ENCODE measurements around the gene TRIM62. TPM values are rescaled to one million over a fixed set of nuclear protein-coding genes. Genes with fewer than 3 reads are reported as not detected.
"Not testable (repeated sequence)": the region's sequence is repeated elsewhere in the genome, so short reads cannot be mapped to it uniquely, and the experiment has no call there.

TRIM62 gene
- total and polyA plus RNA-seq, 7 experiments from 2014 or later = 3.6 to 24.2 (median 18.4) TPM

GRCh38 chr1:33127001-33127823, 54.6 kb downstream of the TRIM62 start:
- H3K9me3 ChIP-seq (ENCODE audit: control insufficient read depth in 2 of 3, low read length in 3 of 3) = no peaks in the 10 kb centered on the region
- Mint-ChIP-seq H3K4me1 (peaks cover 24 to 60% (median 53%) of the 10 kb centered on the region in 7 donors), H3K27ac (peak overlapping the region; percentile 91 to 99 (median 96)), H3K36me3 (peaks cover 0 to 21% (median 12%) of the 10 kb centered on the region in 5 donors), H3K9me3 (peaks cover 0 to 5% (median 0%) of the 10 kb centered on the region in 11 donors), H3K4me3 (peak overlapping the region; percentile 87 to 99 (median 93)), H3K27me3 (peaks cover 0 to 3% (median 0%) of the 10 kb centered on the region in 5 donors)
- CTCF ChIA-PET = interaction anchor here (0.5 to 2.3 kb wide), 17 partner anchors 12 to 1483 kb away, joined by 3 to 13 read pairs (median 4); partner anchors contain the start of genes RBBP4, TRIM62 and ZBTB8OS
- intact Hi-C loops (cut with micrococcal nuclease) = loop anchor here (1.0 to 5.0 kb wide), 20 partner anchors 28 to 1485 kb away; partner anchors contain the start of genes AZIN2 (in 2 of the 2), S100PBP (in 2 of the 2), YARS1 (in 2 of the 2) and ZNF362 (in 2 of the 2)
- H3K36me3 ChIP-seq (ENCODE audit: control insufficient read depth in 2 of 3, insufficient read depth in 3 of 3, low read length in 3 of 3) = peaks cover 0 to 1% (median 0%) of the 10 kb centered on the region in 3 experiments
- POLR2A ChIA-PET = interaction anchor here (0.7 to 3.0 kb wide), 30 partner anchors 12 to 948 kb away, joined by 3 to 27 read pairs (median 3); partner anchors contain the start of genes AZIN2, BSDC1, RNF19B and S100PBP
- H3K4me1 ChIP-seq (ENCODE audit: control insufficient read depth in 2 of 2, insufficient read depth in 2 of 2, low read length in 2 of 2) = peaks cover 19 to 28% of the 10 kb centered on the region in 2 donors
- DNase-seq = peak; percentile 93 to 99 (median 98)
- H3K4me3 ChIP-seq (ENCODE audit: low read length) = peak overlapping the region; percentile 95
- peak; percentile 95 for ATAC-seq
- no peaks in the 10 kb centered on the region for H3K27me3 ChIP-seq (ENCODE audit: control insufficient read depth in 2 of 2, insufficient read depth in 2 of 2, low read length in 2 of 2)
- peak overlapping the region; percentile 88 for H3K27ac ChIP-seq (ENCODE audit: low read depth, low read length)

GRCh38 chr1:33126411-33127000, 55.3 kb downstream of the TRIM62 start:
- ChIA-PET CTCF (interaction anchor here (0.5 to 2.3 kb wide), 15 partner anchors 11 to 1483 kb away, joined by 3 to 13 read pairs (median 4); partner anchors contain the start of genes RBBP4, TRIM62 and ZBTB8OS), POLR2A (interaction anchor here (0.8 to 3.0 kb wide), 24 partner anchors 13 to 732 kb away, joined by 3 to 27 read pairs (median 5); partner anchors contain the start of genes AZIN2, BSDC1, RNF19B and S100PBP)
- H3K27me3 ChIP-seq (ENCODE audit: control insufficient read depth in 2 of 2, insufficient read depth in 2 of 2, low read length in 2 of 2) = no peaks in the 10 kb centered on the region
- H3K36me3 ChIP-seq (ENCODE audit: control insufficient read depth in 2 of 3, insufficient read depth in 3 of 3, low read length in 3 of 3) = no peaks in the 10 kb centered on the region
- no peak for DNase-seq
- H3K4me3 Mint-ChIP-seq = peak overlapping the region; percentile 87 to 99 (median 93)
- peaks cover 19 to 28% of the 10 kb centered on the region in 2 donors for H3K4me1 ChIP-seq (ENCODE audit: control insufficient read depth in 2 of 2, insufficient read depth in 2 of 2, low read length in 2 of 2)
- peak overlapping the region; percentile 95 for H3K4me3 ChIP-seq (ENCODE audit: low read length)
- intact Hi-C loops (cut with micrococcal nuclease) = loop anchor here (2.0 to 5.0 kb wide), 6 partner anchors 90 to 1484 kb away; partner anchors contain the start of genes AK2 (in 1 of the 2), PEF1 (in 1 of the 2), ZNF362 (in 1 of the 2) and ZSCAN20 (in 1 of the 2)
- H3K4me1 Mint-ChIP-seq = peaks cover 24 to 55% (median 50%) of the 10 kb centered on the region in 7 donors
- H3K27me3 Mint-ChIP-seq = peaks cover 0 to 3% (median 0%) of the 10 kb centered on the region in 5 donors
- peak overlapping the region; percentile 91 to 99 (median 96) for H3K27ac Mint-ChIP-seq
- peaks cover 0 to 21% (median 12%) of the 10 kb centered on the region in 5 donors for H3K36me3 Mint-ChIP-seq
- no peaks in the 10 kb centered on the region for H3K9me3 ChIP-seq (ENCODE audit: control insufficient read depth in 2 of 3, low read length in 3 of 3)
- H3K9me3 Mint-ChIP-seq = peaks cover 0 to 5% (median 0%) of the 10 kb centered on the region in 11 donors
- no peak for ATAC-seq
- peak overlapping the region; percentile 88 for H3K27ac ChIP-seq (ENCODE audit: low read depth, low read length)

GRCh38 chr1:33124647-33125046, 57.2 kb downstream of the TRIM62 start:
- H3K27ac Mint-ChIP-seq = peak overlapping the region in 1 of 9 donors; percentile 43
- H3K27me3 Mint-ChIP-seq; ATAC-seq; H3K36me3 ChIP-seq (ENCODE audit: control insufficient read depth in 2 of 3, insufficient read depth in 3 of 3, low read length in 3 of 3); H3K9me3 ChIP-seq (ENCODE audit: control insufficient read depth in 2 of 3, low read length in 3 of 3); H3K4me3 ChIP-seq (ENCODE audit: low read length); DNase-seq; H3K27ac ChIP-seq (ENCODE audit: low read depth, low read length); H3K9me3 Mint-ChIP-seq; H3K4me3 Mint-ChIP-seq; CTCF ChIA-PET; H3K27me3 ChIP-seq (ENCODE audit: control insufficient read depth in 2 of 2, insufficient read depth in 2 of 2, low read length in 2 of 2): not testable (repeated sequence)
- POLR2A ChIA-PET = interaction anchor here (0.7 kb wide), 1 partner anchor 132 kb away, joined by 4 read pairs; no protein-coding TSS in a partner anchor
- peaks cover 19 to 28% of the 10 kb centered on the region in 2 donors for H3K4me1 ChIP-seq (ENCODE audit: control insufficient read depth in 2 of 2, insufficient read depth in 2 of 2, low read length in 2 of 2)
- H3K4me1 Mint-ChIP-seq = peaks cover 16 to 42% (median 38%) of the 10 kb centered on the region in 7 donors
- intact Hi-C loops (cut with micrococcal nuclease) = loop anchor here in 1 of 2 donors (5.0 kb wide), 2 partner anchors 348 to 1482 kb away; partner anchors contain the start of genes PEF1 and ZSCAN20
- peaks cover 0 to 21% (median 12%) of the 10 kb centered on the region in 5 donors for H3K36me3 Mint-ChIP-seq

DNA sequence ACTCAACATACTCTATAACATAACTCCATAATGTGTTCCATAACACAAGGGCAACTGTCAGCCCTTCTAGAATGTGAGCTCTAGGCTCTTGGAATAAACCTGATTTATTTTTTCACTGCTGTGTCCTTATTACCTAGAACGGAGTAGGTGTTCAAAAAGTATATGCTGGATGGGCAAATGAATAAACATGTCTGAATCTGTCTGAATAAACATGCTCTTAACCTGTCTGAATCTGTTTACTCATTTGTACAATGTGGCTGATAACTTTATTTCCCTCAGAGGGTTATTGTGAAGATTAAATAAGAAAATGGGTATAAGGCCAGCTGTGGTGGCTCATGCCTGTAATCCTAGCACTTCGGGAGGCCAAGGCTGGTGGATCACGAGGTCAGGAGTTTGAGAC, 58.6 kb downstream of the TRIM62 start:
- no peaks in the 10 kb centered on the region for H3K36me3 ChIP-seq (ENCODE audit: control insufficient read depth in 2 of 3, insufficient read depth in 3 of 3, low read length in 3 of 3)
- H3K27me3 ChIP-seq (ENCODE audit: control insufficient read depth in 2 of 2, insufficient read depth in 2 of 2, low read length in 2 of 2) = no peaks in the 10 kb centered on the region
- Mint-ChIP-seq H3K4me3 (no peak overlapping the region), H3K9me3 (peaks cover 0 to 2% (median 0%) of the 10 kb centered on the region in 11 donors), H3K27me3 (peaks cover 0 to 3% (median 0%) of the 10 kb centered on the region in 5 donors), H3K27ac (no peak overlapping the region), H3K4me1 (peaks cover 10 to 28% (median 25%) of the 10 kb centered on the region in 7 donors), H3K36me3 (peaks cover 0 to 24% (median 12%) of the 10 kb centered on the region in 5 donors)
- no peak for ATAC-seq
- POLR2A ChIA-PET = no interaction called here
- H3K4me1 ChIP-seq (ENCODE audit: control insufficient read depth in 2 of 2, insufficient read depth in 2 of 2, low read length in 2 of 2) = peaks cover 12 to 16% of the 10 kb centered on the region in 2 donors
- H3K27ac ChIP-seq (ENCODE audit: low read depth, low read length) = no peak overlapping the region
- H3K9me3 ChIP-seq (ENCODE audit: control insufficient read depth in 2 of 3, low read length in 3 of 3) = no peaks in the 10 kb centered on the region
- intact Hi-C loops (cut with micrococcal nuclease) = no loop called here
- CTCF ChIA-PET = interaction anchor here (0.8 kb wide), 1 partner anchor 19 kb away, joined by 4 read pairs; no protein-coding TSS in a partner anchor
- DNase-seq = no peak
- no peak overlapping the region for H3K4me3 ChIP-seq (ENCODE audit: low read length)

DNA sequence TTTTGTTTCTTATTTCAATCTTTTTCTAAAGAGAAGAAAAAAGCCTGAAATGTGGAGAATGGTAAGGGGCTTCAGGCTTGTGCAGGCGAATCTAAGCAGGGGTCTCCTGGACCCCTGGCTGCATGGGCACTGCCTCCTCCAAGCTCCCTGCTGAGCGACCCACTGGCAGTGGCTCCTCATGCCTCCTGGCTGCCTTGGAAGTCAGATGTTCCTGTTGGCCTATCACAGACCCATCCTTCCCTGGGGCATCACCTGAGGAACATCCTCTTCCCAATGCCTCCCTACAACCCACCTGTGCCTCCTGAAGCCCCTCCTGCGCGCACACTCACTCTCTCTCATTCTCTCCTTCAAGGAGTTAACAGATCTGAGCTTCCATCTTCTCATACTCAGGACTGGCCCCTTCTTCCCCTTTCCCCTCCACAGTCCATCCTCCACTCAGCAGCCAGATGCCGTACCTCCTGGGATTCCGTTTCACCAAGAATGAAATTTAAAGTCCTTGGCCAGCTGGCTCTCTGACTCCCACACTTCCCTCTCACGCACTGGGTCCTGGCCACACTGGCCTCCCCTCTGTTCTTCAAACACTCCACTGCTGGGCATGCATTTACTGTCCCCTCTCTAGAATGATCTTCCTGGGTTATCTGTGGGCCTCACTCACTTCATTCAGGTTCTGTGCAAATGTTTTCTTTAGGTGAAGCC, 59.2 kb downstream of the TRIM62 start:
- peaks cover 10 to 28% (median 23%) of the 10 kb centered on the region in 7 donors for H3K4me1 Mint-ChIP-seq
- H3K36me3 Mint-ChIP-seq = peaks cover 0 to 24% (median 12%) of the 10 kb centered on the region in 5 donors
- Histone ChIP-seq H3K4me1 (ENCODE audit: control insufficient read depth in 2 of 2, insufficient read depth in 2 of 2, low read length in 2 of 2) (peaks cover 6 to 10% of the 10 kb centered on the region in 2 donors), H3K9me3 (ENCODE audit: control insufficient read depth in 2 of 3, low read length in 3 of 3) (no peaks in the 10 kb centered on the region), H3K4me3 (ENCODE audit: low read length) (no peak overlapping the region), H3K27me3 (ENCODE audit: control insufficient read depth in 2 of 2, insufficient read depth in 2 of 2, low read length in 2 of 2) (no peaks in the 10 kb centered on the region), H3K27ac (ENCODE audit: low read depth, low read length) (no peak overlapping the region), H3K36me3 (ENCODE audit: control insufficient read depth in 2 of 3, insufficient read depth in 3 of 3, low read length in 3 of 3) (no peaks in the 10 kb centered on the region)
- no peak overlapping the region for H3K4me3 Mint-ChIP-seq
- H3K27ac Mint-ChIP-seq = peak overlapping the region in 2 of 9 donors; percentile 14 to 19
- intact Hi-C loops (cut with micrococcal nuclease) = no loop called here
- ChIA-PET CTCF (no interaction called here), POLR2A (no interaction called here)
- no peak for ATAC-seq
- peaks cover 0 to 3% (median 0%) of the 10 kb centered on the region in 5 donors for H3K27me3 Mint-ChIP-seq
- DNase-seq = no peak
- peaks cover 0 to 2% (median 0%) of the 10 kb centered on the region in 11 donors for H3K9me3 Mint-ChIP-seq

Data from naive thymus-derived CD4-positive, alpha-beta T cell (primary cell).